H1 (cell line): ENCODE results near the gene ZNF516. TPM values are rescaled to one million over a fixed set of nuclear protein-coding genes. Genes with fewer than 3 reads are reported as not detected.

Experiments
- CTCF ChIA-PET: fragments of 300-600 bp; sonication (Branson Sonifier 250); formaldehyde crosslinking; loops from one replicate; lab custom pipeline; 2021; ENCODE audit not compliant: partially characterized antibody; lab: Charles Lee
- POLR2A ChIA-PET: fragments of 300-600 bp; sonication (Branson Sonifier 250); formaldehyde crosslinking; loops from one replicate; lab custom pipeline; 2021; ENCODE audit warnings: inconsistent platforms; ENCODE audit not compliant: partially characterized antibody; lab: Charles Lee
- DNase-seq, 2 experiments: peaks; one replicate each; pipeline versions ENCODE4 v3.0.0 to v3.0.0-alpha.2; 2010 to 2022; ENCODE audit warnings: low spot score in 2 of 2, low read depth in 1 of 2, mixed read lengths in 1 of 2
- FAIRE-seq: peaks from 2 replicates; lab custom pipeline; 2011; peaks lifted over from hg19 to GRCh38; lab: Jason Lieb, UNC
- H2AFZ ChIP-seq: 2 replicates; pipeline ENCODE4 v1.8.1; 2012; ENCODE audit warnings: low read length, inconsistent platforms
- H2AK5ac ChIP-seq: 2 replicates; pipeline ENCODE4 v1.6.1; 2013; ENCODE audit warnings: low read depth, low read length
- H2BK120ac ChIP-seq: replicated peaks from 2 replicates; pipeline ENCODE3; 2013; ENCODE audit warnings: low read depth, low read length, inconsistent platforms
- H2BK12ac ChIP-seq: 2 replicates; pipeline ENCODE4 v1.6.1; 2013; ENCODE audit warnings: low read depth, low read length
- H2BK15ac ChIP-seq: 2 replicates; pipeline ENCODE4 v1.6.1; 2013; ENCODE audit warnings: low read length
- H2BK20ac ChIP-seq: 2 replicates; pipeline ENCODE4 v1.6.1; 2013; ENCODE audit warnings: low read length
- H2BK5ac ChIP-seq: 2 replicates; pipeline ENCODE4 v1.6.1; 2013; ENCODE audit warnings: low read depth, low read length
- H3K14ac ChIP-seq: 2 replicates; pipeline ENCODE4 v1.6.1; 2013; ENCODE audit warnings: inconsistent platforms; ENCODE audit not compliant: insufficient read length
- H3K18ac ChIP-seq: 2 replicates; pipeline ENCODE4 v1.6.1; 2013; ENCODE audit warnings: low read length; ENCODE audit errors: extremely low read depth
- H3K23ac ChIP-seq: 2 replicates; pipeline ENCODE4 v1.6.1; 2013; ENCODE audit warnings: inconsistent platforms; ENCODE audit not compliant: insufficient read length
- H3K23me2 ChIP-seq: 2 replicates; pipeline ENCODE4 v1.6.1; 2013; ENCODE audit warnings: low read depth, low read length
- H3K27ac ChIP-seq: 2 replicates; pipeline ENCODE4 v1.6.1; 2011; ENCODE audit warnings: low read depth, low read length, inconsistent platforms
- H3K27me3 ChIP-seq, 4 experiments: replicated peaks in 1 of 4; 1 replicate in 1 of 4; 2 replicates in 3 of 4; pipeline versions ENCODE4 v1.6.1 to v1.8.1; 2011 to 2013; ENCODE audit warnings: low read length in 3 of 4, mild to moderate bottlenecking in 3 of 4, inconsistent platforms in 2 of 4, mixed read lengths in 2 of 4, moderate library complexity in 1 of 4; ENCODE audit not compliant: control insufficient read depth in 3 of 4, insufficient read depth in 3 of 4; ENCODE audit errors: extremely low read depth in 1 of 4
- H3K36me3 ChIP-seq, 4 experiments: 2 replicates each; pipeline versions ENCODE4 v1.6.1 to v1.8.1; 2011 to 2013; ENCODE audit warnings: mild to moderate bottlenecking in 4 of 4, low read length in 3 of 4, moderate library complexity in 2 of 4, control low read depth in 1 of 4, inconsistent platforms in 1 of 4; ENCODE audit not compliant: insufficient read depth in 4 of 4, control insufficient read depth in 2 of 4
- H3K4ac ChIP-seq: replicated peaks from 2 replicates; pipeline ENCODE3; 2013; ENCODE audit warnings: low read length, low read depth, mixed read lengths, inconsistent platforms; ENCODE audit not compliant: insufficient read length
- H3K4me1 ChIP-seq, 4 experiments: replicated peaks in 1 of 4; 1 replicate in 1 of 4; 2 replicates in 3 of 4; pipeline versions ENCODE4 v1.6.1 to v1.8.1; 2011 to 2013; ENCODE audit warnings: low read length in 3 of 4, inconsistent platforms in 2 of 4, mixed read lengths in 1 of 4; ENCODE audit not compliant: insufficient read depth in 4 of 4, control insufficient read depth in 3 of 4
- H3K4me2 ChIP-seq, 2 experiments: 2 replicates each; pipeline versions ENCODE4 v1.6.1 to v1.8.1; 2011 to 2013; ENCODE audit warnings: low read depth in 2 of 2, low read length in 2 of 2, control low read depth in 1 of 2, inconsistent platforms in 1 of 2, mild to moderate bottlenecking in 1 of 2; ENCODE audit not compliant: insufficient read depth in 1 of 2
- H3K4me3 ChIP-seq, 4 experiments: fragments of 200-600, 300-600 bp in 1 of 4; sonication (generic), shearing (Covaris generic), sonication (Bioruptor Twin) in 1 of 4; 2 replicates each; pipeline versions ENCODE4 v1.5.1 to v1.8.1; 2011 to 2016; ENCODE audit warnings: low read length in 4 of 4, low read depth in 3 of 4, control low read depth in 2 of 4, inconsistent platforms in 2 of 4, mild to moderate bottlenecking in 2 of 4, mixed read lengths in 1 of 4, moderate library complexity in 1 of 4; ENCODE audit not compliant: insufficient read depth in 2 of 4; ENCODE audit errors: extremely low read depth in 1 of 4
- H3K56ac ChIP-seq: replicated peaks from 2 replicates; pipeline ENCODE3; 2013; ENCODE audit warnings: low read depth, mild to moderate bottlenecking, mixed read lengths, low read length, inconsistent platforms; ENCODE audit not compliant: insufficient read length
- H3K79me1 ChIP-seq: 2 replicates; pipeline ENCODE4 v1.6.1; 2013; ENCODE audit warnings: low read depth, low read length, control low read depth
- H3K79me2 ChIP-seq, 2 experiments: 2 replicates each; pipeline versions ENCODE4 v1.6.1 to v1.8.1; 2012 to 2013; ENCODE audit warnings: low read length in 2 of 2, mild to moderate bottlenecking in 2 of 2, inconsistent platforms in 1 of 2; ENCODE audit not compliant: insufficient read depth in 2 of 2, control insufficient read depth in 1 of 2
- H3K9ac ChIP-seq, 4 experiments: replicated peaks in 1 of 4; 1 replicate in 1 of 4; 2 replicates in 3 of 4; pipeline versions ENCODE4 v1.6.1 to v1.8.1; 2011 to 2013; ENCODE audit warnings: low read depth in 3 of 4, low read length in 3 of 4, control low read depth in 2 of 4, mild to moderate bottlenecking in 2 of 4, moderate library complexity in 2 of 4, inconsistent platforms in 1 of 4; ENCODE audit errors: extremely low read depth in 1 of 4
- H3K9me3 ChIP-seq, 2 experiments: 2 replicates each; pipeline versions ENCODE4 v1.6.1 to v1.8.1; 2012 to 2013; ENCODE audit warnings: mild to moderate bottlenecking in 2 of 2, moderate library complexity in 2 of 2, control low read depth in 1 of 2, inconsistent platforms in 1 of 2, low read depth in 1 of 2, low read length in 1 of 2, mixed read lengths in 1 of 2; ENCODE audit not compliant: insufficient read depth in 2 of 2
- H4K20me1 ChIP-seq, 2 experiments: replicated peaks in 1 of 2; 2 replicates each; pipeline versions ENCODE3 to v1.8.1; 2011 to 2013; ENCODE audit warnings: inconsistent platforms in 2 of 2, low read length in 2 of 2, mild to moderate bottlenecking in 1 of 2; ENCODE audit not compliant: insufficient read depth in 2 of 2, control insufficient read depth in 1 of 2
- H4K5ac ChIP-seq: 2 replicates; pipeline ENCODE4 v1.6.1; 2013; ENCODE audit warnings: low read length, low read depth, mixed read lengths, inconsistent platforms; ENCODE audit not compliant: insufficient read length
- H4K8ac ChIP-seq: 2 replicates; pipeline ENCODE4 v1.8.0; 2013; ENCODE audit warnings: mild to moderate bottlenecking, moderate library complexity, low read length, inconsistent platforms; ENCODE audit not compliant: insufficient read depth; ENCODE audit errors: extremely low read depth
- H4K91ac ChIP-seq: replicated peaks from 2 replicates; pipeline ENCODE3; 2013; ENCODE audit warnings: low read length, mixed read lengths, inconsistent platforms; ENCODE audit not compliant: insufficient read length
- CEBPB ChIP-seq: IDR thresholded peaks from 2 replicates; pipeline ENCODE4 v1.6.1; 2012; ENCODE audit warnings: low read depth, low read length
- WGBS, 2 experiments: shearing (Covaris generic) in 1 of 2; methylation state at CpG; one replicate each; pipeline versions ENCODE4 v1.1.6 to v1.1.7; 2013 to 2015; ENCODE audit warnings: low lambda C conversion rate in 2 of 2, mixed read lengths in 2 of 2, inconsistent platforms in 1 of 2, low coverage in 1 of 2, missing lambda C conversion rate in 1 of 2; ENCODE audit not compliant: insufficient replicate concordance in 2 of 2, insufficient coverage in 1 of 2, insufficient read length in 1 of 2; ENCODE audit errors: extremely low coverage in 1 of 2, missing lambda C conversion rate in 1 of 2; 5-methylcytosine and 5-hydroxymethylcytosine counted together
- polyA plus RNA-seq, 7 experiments: library from polyadenylated mRNA; depleted of rRNA in 3 of 7; stranded (reverse) in 5 of 7; unstranded in 2 of 7; fragments of >200 nt in 5 of 7; fragments of 200-250 nt in 2 of 7; gene quantifications; 1 replicate in 5 of 7; 2 replicates in 1 of 7; 4 replicates in 1 of 7; pipeline versions ENCODE4 v1.2.1 to v1.2.3, GENCODE V29; 2011 to 2013; ENCODE audit warnings: missing spikeins in 2 of 7, mixed read lengths in 2 of 7
- total RNA-seq: library from RNA; stranded (reverse); fragmentation: NEBNext Ultra II Directional; extraction: Animal tissue kit (Norgen Biotek cat#: 25700); gene quantifications from 2 replicates; pipeline ENCODE4 v1.2.1, GENCODE V29; 2021

ZNF516 gene
- total and polyA plus RNA-seq, 2 of the 8 experiments (the other 6 are each of a cell fraction or from before 2014, with no cell fraction given) = 7.3 to 17.0 TPM

- no peak overlapping the region for H2AK5ac ChIP-seq
These were observed 4.7 kb upstream of the ZNF516 start for GRCh38 chr18:76499637-76500340.

More at GRCh38 chr18:76499637-76500340, 4.7 kb upstream of the ZNF516 start:
- POLR2A ChIA-PET = interaction anchor here (1.2 kb wide), 1 partner anchor 19 kb away, joined by 3 read pairs; no protein-coding TSS in a partner anchor
- Histone ChIP-seq H3K23me2 (peaks cover 5% of the 10 kb centered on the region), H4K8ac (no peak overlapping the region), H3K23ac (no peak overlapping the region), H3K79me2 (no peaks in the 10 kb centered on the region), H4K20me1 (no peaks in the 10 kb centered on the region), H3K9ac (no peak overlapping the region), H2BK12ac (no peak overlapping the region), H3K4me1 (peaks cover 0 to 5% (median 4%) of the 10 kb centered on the region in 4 experiments; a peak in 4 of 7 replicates), H4K5ac (no peak overlapping the region), H3K79me1 (no peaks in the 10 kb centered on the region), H3K4ac (no peak overlapping the region), H2AFZ (no peak overlapping the region), H3K14ac (no peak overlapping the region), H3K36me3 (no peaks in the 10 kb centered on the region), H2BK15ac (no peak overlapping the region), H2BK5ac (no peak overlapping the region), H3K9me3 (no peaks in the 10 kb centered on the region), H3K56ac (no peak overlapping the region), H3K27me3 (peaks cover 8 to 14% (median 11%) of the 10 kb centered on the region in 4 experiments), H2BK20ac (no peak overlapping the region), H4K91ac (no peak overlapping the region), H3K4me3 (no peak overlapping the region), H2BK120ac (no peak overlapping the region), H3K4me2 (no peak overlapping the region), H3K27ac (no peak overlapping the region), H3K18ac (no peak overlapping the region)
- FAIRE-seq (no peak), DNase-seq (no peak)
- CTCF ChIA-PET = no interaction called here
- no peak for TF ChIP-seq CEBPB
- 87% methylated on average over 10 of the region's 10 CpGs; no CpG with 5 or more reads in 1 of the 2 experiments for WGBS, 2 experiments
